ENCODE data around the gene TBC1D23.

TBC1D23 gene

GRCh38 chr3:100329800-100330489 lies 69.2 kb downstream of the TBC1D23 start:
- no peak for ATAC-seq
- TF ChIP-seq ZNF8 (CRISPR knock-in tag; IDR thresholded peaks at IDR 0.05), result no peak
- no peak for TF ChIP-seq TOX (CRISPR knock-in tag; IDR thresholded peaks at IDR 0.05; ENCODE audit: borderline replicate concordance)
- TF ChIP-seq GLIS3 (CRISPR knock-in tag; IDR thresholded peaks at IDR 0.05), result no peak
- TF ChIP-seq RARB (CRISPR knock-in tag; IDR thresholded peaks at IDR 0.05), result no peak
- TF ChIP-seq ZNF565 (CRISPR knock-in tag; conservative IDR thresholded peaks at IDR 0.05; ENCODE audit: low read depth), result no peak
- no peak for TF ChIP-seq OSR1 (CRISPR knock-in tag; IDR thresholded peaks at IDR 0.05)
- TF ChIP-seq PPARA (CRISPR knock-in tag; IDR thresholded peaks at IDR 0.05; ENCODE audit: borderline replicate concordance), result no peak
- TF ChIP-seq ZFP3 (CRISPR knock-in tag; IDR thresholded peaks at IDR 0.05), result no peak
- no peak for TF ChIP-seq CSDC2 (CRISPR knock-in tag; IDR thresholded peaks at IDR 0.05)
- TF ChIP-seq TSHZ2 (CRISPR knock-in tag; IDR thresholded peaks at IDR 0.05), result no peak
- no peak for TF ChIP-seq ZNF70 (CRISPR knock-in tag; IDR thresholded peaks at IDR 0.05)
- no peak for TF ChIP-seq ARNTL (CRISPR knock-in tag; IDR thresholded peaks at IDR 0.05; ENCODE audit: borderline replicate concordance, low read depth)

GRCh38 chr3:100330651-100331050 lies 69.9 kb downstream of the TBC1D23 start:
- TF ChIP-seq POU6F1 (CRISPR knock-in tag; IDR thresholded peaks at IDR 0.05; ENCODE audit: borderline replicate concordance, low read depth), result no peak
- TF ChIP-seq BACH2 (CRISPR knock-in tag; IDR thresholded peaks at IDR 0.05; ENCODE audit: borderline replicate concordance), result no peak
- no peak for TF ChIP-seq RARB (CRISPR knock-in tag; IDR thresholded peaks at IDR 0.05)
- TF ChIP-seq CSRNP3 (CRISPR knock-in tag; IDR thresholded peaks at IDR 0.05), result no peak
- TF ChIP-seq OSR1 (CRISPR knock-in tag; IDR thresholded peaks at IDR 0.05), result no peak
- TF ChIP-seq ZFP30 (CRISPR knock-in tag; IDR thresholded peaks at IDR 0.05), result no peak
- no peak for TF ChIP-seq CREB5 (CRISPR knock-in tag; IDR thresholded peaks at IDR 0.05; ENCODE audit: low read depth)
- TF ChIP-seq SNAI2 (CRISPR knock-in tag; IDR thresholded peaks at IDR 0.05), result no peak
- TF ChIP-seq ZC3H10 (CRISPR knock-in tag; IDR thresholded peaks at IDR 0.05), result no peak
- no peak for TF ChIP-seq TOX (CRISPR knock-in tag; IDR thresholded peaks at IDR 0.05; ENCODE audit: borderline replicate concordance)
- TF ChIP-seq PPARA (CRISPR knock-in tag; IDR thresholded peaks at IDR 0.05; ENCODE audit: borderline replicate concordance), result no peak
- no peak for TF ChIP-seq TSHZ2 (CRISPR knock-in tag; IDR thresholded peaks at IDR 0.05)
- ATAC-seq, result no peak

- TF ChIP-seq ISL1 (CRISPR knock-in tag; IDR thresholded peaks at IDR 0.05) (no peak), PPARA (CRISPR knock-in tag; IDR thresholded peaks at IDR 0.05; ENCODE audit: borderline replicate concordance) (no peak)
- ATAC-seq, result no peak
Measured at GRCh38 chr3:100331660-100332059, 70.9 kb downstream of the TBC1D23 start.

Measured in SK-N-SH treated with all-trans-retinoic acid at 6 μM for 48 hours (cell line).